ENCODE results near the gene NKX1-1.
A peak's percentile ranks its signal among the peaks of the same experiment; 100 is the strongest.
"Not testable (repeated sequence)": the region's sequence is repeated elsewhere in the genome, so short reads cannot be mapped to it uniquely, and the experiment has no call there.

NKX1-1 gene

GRCh38 chr4:1403591-1404572 lies 2.4 kb downstream of the NKX1-1 start:
- DNase-seq: peak in 1 of 2 experiments; percentile 21

- DNase-seq: no peak
Measured at GRCh38 chr4:1403177-1403583, 3.1 kb downstream of the NKX1-1 start.

- no peak for DNase-seq
Measured at GRCh38 chr4:1402516-1403091, 3.6 kb downstream of the NKX1-1 start.

- no peak for DNase-seq
Measured at GRCh38 chr4:1402021-1402515, 4.2 kb downstream of the NKX1-1 start.

- no peak for DNase-seq
Measured at GRCh38 chr4:1401409-1402020, 4.7 kb downstream of the NKX1-1 start.

GRCh38 chr4:1400831-1401408 lies 5.3 kb downstream of the NKX1-1 start:
- no peak for DNase-seq

- no peak for DNase-seq
Measured at GRCh38 chr4:1400191-1400805, 5.9 kb downstream of the NKX1-1 start.

- DNase-seq: no peak
Measured at GRCh38 chr4:1399508-1400190, 6.6 kb downstream of the NKX1-1 start.

GRCh38 chr4:1398681-1399507 lies 7.3 kb downstream of the NKX1-1 start:
- DNase-seq: no peak

GRCh38 chr4:1396806-1397455 lies 9.3 kb downstream of the NKX1-1 start:
- no peak for DNase-seq

GRCh38 chr4:1395941-1396805 lies 10.1 kb downstream of the NKX1-1 start:
- DNase-seq: no peak

GRCh38 chr4:1395389-1395820 lies 10.8 kb downstream of the NKX1-1 start:
- DNase-seq: not testable (repeated sequence)

- DNase-seq: not testable (repeated sequence)
Measured at GRCh38 chr4:1394554-1395388, 11.5 kb downstream of the NKX1-1 start.

- no peak for DNase-seq
Measured at GRCh38 chr4:1393866-1394265, 12.4 kb downstream of the NKX1-1 start.

GRCh38 chr4:1393363-1393762 lies 12.9 kb downstream of the NKX1-1 start:
- not testable (repeated sequence) for DNase-seq

GRCh38 chr4:1385373-1386340 lies 20.6 kb downstream of the NKX1-1 start:
- no peak for DNase-seq

- no peak for DNase-seq
Measured at GRCh38 chr4:1384675-1385372, 21.4 kb downstream of the NKX1-1 start.
